ENCODE data around the gene SH3PXD2A. TPM values are rescaled to one million over a fixed set of nuclear protein-coding genes. Genes with fewer than 3 reads are reported as not detected.

Gene SH3PXD2A
- total and polyA plus RNA-seq, 2 of the 4 experiments (the other 2 are of a cell fraction) = 6.3 to 23.0 TPM

DNA sequence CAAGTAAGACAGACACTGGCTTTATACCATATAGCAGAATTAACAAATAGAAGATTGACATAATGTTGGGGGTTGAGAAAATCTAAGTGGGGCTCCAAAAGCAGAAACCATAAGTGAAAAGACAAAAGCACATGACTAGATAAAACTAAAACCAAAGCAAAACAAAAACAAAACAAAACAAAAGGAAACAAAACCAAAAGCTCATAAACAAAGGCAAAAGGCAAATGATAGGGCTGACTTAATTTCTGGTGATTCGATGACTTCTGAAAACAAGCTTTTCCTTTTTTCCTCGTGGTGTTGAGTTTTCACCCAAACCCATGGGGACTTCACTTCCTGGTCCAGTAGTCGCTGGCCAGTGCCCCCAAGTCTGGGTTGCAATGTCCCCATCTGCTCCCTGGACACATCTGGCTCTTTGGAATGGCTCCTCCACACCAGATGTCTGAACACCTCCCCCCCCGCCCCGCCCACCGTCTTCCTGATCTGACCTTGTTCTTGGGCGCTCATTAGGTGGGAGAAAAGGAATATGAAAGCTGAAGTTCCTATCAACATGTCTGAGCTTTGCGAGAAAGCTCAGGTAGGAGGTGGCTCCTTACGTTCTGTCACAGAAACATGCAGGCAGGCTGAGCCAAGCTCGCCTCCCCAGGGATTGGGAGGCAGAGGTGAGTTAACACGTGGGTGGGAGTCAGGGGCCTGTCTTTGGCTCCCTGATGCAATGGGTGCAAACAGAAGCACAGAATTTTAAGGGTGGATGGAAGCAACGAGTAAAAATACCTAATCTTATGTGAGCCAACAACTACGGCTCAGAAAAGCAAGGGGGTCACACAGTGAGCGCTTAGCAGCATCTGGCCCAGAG lies 240.8 kb downstream of the SH3PXD2A start:
- Histone ChIP-seq H4K91ac (ENCODE audit: insufficient read depth, low read depth, low read length) (peak overlapping the region; percentile 38; the same call in 1 of the 2 replicates), H4K20me1 (ENCODE audit: insufficient read depth, low read length) (no peaks in the 10 kb centered on the region), H3K27me3 (ENCODE audit: control insufficient read depth, insufficient read depth, low read length) (no peaks in the 10 kb centered on the region), H3K79me1 (ENCODE audit: low read depth in 1 of 2, low read length in 2 of 2) (peaks cover 0 to 43% of the 10 kb centered on the region in 2 experiments; a peak in 2 of 4 replicates), H4K8ac (ENCODE audit: low read depth in 2 of 2, low read length in 2 of 2) (peak overlapping the region; percentile 78 to 86), H3K18ac (ENCODE audit: low read depth, low read length) (no peak overlapping the region), H2AK9ac (replicated peaks; ENCODE audit: low read depth, low read length, poor library complexity) (peak overlapping the region; percentile 56), H3K23ac (ENCODE audit: low read depth, low read length) (peak overlapping the region; percentile 50), H3K36me3 (ENCODE audit: control insufficient read depth, insufficient read depth, low read length) (peaks cover 57% of the 10 kb centered on the region), H2BK20ac (ENCODE audit: low read depth, low read length) (peak overlapping the region; percentile 27; the same call in 1 of the 2 replicates), H2BK120ac (ENCODE audit: low read depth, low read length) (peak overlapping the region; percentile 69), H2BK15ac (ENCODE audit: low read depth, low read length) (no peak overlapping the region), H2AFZ (replicated peaks; ENCODE audit: low read length, poor library complexity) (peak overlapping the region; percentile 6), H3K9me1 (ENCODE audit: insufficient read depth, low read length) (peaks cover 27% of the 10 kb centered on the region), H3K4me3 (ENCODE audit: insufficient read depth, low read depth, low read length) (no peak overlapping the region), H2BK5ac (ENCODE audit: low read depth, low read length, poor library complexity, severe bottlenecking) (peak overlapping the region; percentile 61), H3K9me3 (ENCODE audit: control insufficient read depth, insufficient read depth, low read length) (no peaks in the 10 kb centered on the region), H3K14ac (replicated peaks; ENCODE audit: low read depth, low read length) (peak overlapping the region; percentile 38; the same call in 1 of the 2 replicates), H3K56ac (ENCODE audit: extremely low read depth, insufficient read depth, low read length) (0 out of 2 replicates have a peak overlapping the region, but pooled peaks have one; percentile 6), H3K9ac (ENCODE audit: low read depth, low read length) (peak overlapping the region; percentile 19), H3K4me2 (ENCODE audit: low read depth, low read length) (no peak overlapping the region), H4K5ac (ENCODE audit: low read depth, low read length) (peak overlapping the region; percentile 9), H3K27ac (ENCODE audit: insufficient read depth, low read length) (peak overlapping the region; percentile 55), H2AK5ac (ENCODE audit: low read depth, low read length) (peak overlapping the region; percentile 69), H3K4me1 (ENCODE audit: control insufficient read depth, insufficient read depth, low read length) (peaks cover 28% of the 10 kb centered on the region), H3K4ac (ENCODE audit: low read depth, low read length) (peak overlapping the region; percentile 76)
- no TSS peak for BruUV-seq (replicated peaks)
- WGBS, 2 experiments (ENCODE audit: extremely low coverage in 2 of 2, insufficient read length in 1 of 2) = 70% methylated on average over 2 of the region's 14 CpGs; no CpG with 5 or more reads in 1 of the 2 experiments
- CTCF ChIA-PET = interaction anchor here (1.5 to 2.8 kb wide), 2 partner anchors 9 to 72 kb away, joined by 4 to 10 read pairs; no protein-coding TSS in a partner anchor
- no peak for DNase-seq
- POLR2A ChIA-PET (ENCODE audit: unreplicated experiment) = interaction anchor here (0.6 to 1.0 kb wide), 3 partner anchors 8 to 355 kb away, joined by 3 to 7 read pairs (median 7); no protein-coding TSS in a partner anchor
- in situ Hi-C loops (cut with MboI; ENCODE audit: low sequenced_read_pairs) = loop anchor here (5.0 kb wide), 1 partner anchor 73 kb away; no protein-coding TSS in a partner anchor
- TF ChIP-seq MXI1 (IDR thresholded peaks at IDR 0.05; ENCODE audit: borderline replicate concordance, low read depth, low read length) (no peak), BHLHE40 (IDR thresholded peaks at IDR 0.05; ENCODE audit: low read depth, low read length) (no peak), RAD21 (IDR thresholded peaks at IDR 0.05; ENCODE audit: low read length) (no peak), SMC3 (IDR thresholded peaks at IDR 0.05; ENCODE audit: low read depth, low read length) (no peak), FOS (IDR thresholded peaks at IDR 0.05; ENCODE audit: low read depth, low read length) (no peak), NFE2L2 (IDR thresholded peaks at IDR 0.05; ENCODE audit: low read depth, low read length) (no peak)
- dilution Hi-C loops (cut with HindIII; ENCODE audit: low sequenced_read_pairs, unreplicated experiment) = loop anchor here (10.0 kb wide), 1 partner anchor 60 kb away; no protein-coding TSS in a partner anchor
- intact Hi-C loops (cut with micrococcal nuclease) = loop anchor here (5.0 kb wide), 1 partner anchor 63 kb away; no protein-coding TSS in a partner anchor
- ATAC-seq (ENCODE audit: low read depth) = no peak
